ENCODE results near the gene DNAJC5G.
"Not testable (repeated sequence)": the region's sequence is repeated elsewhere in the genome, so short reads cannot be mapped to it uniquely, and the experiment has no call there.

Gene DNAJC5G

DNA sequence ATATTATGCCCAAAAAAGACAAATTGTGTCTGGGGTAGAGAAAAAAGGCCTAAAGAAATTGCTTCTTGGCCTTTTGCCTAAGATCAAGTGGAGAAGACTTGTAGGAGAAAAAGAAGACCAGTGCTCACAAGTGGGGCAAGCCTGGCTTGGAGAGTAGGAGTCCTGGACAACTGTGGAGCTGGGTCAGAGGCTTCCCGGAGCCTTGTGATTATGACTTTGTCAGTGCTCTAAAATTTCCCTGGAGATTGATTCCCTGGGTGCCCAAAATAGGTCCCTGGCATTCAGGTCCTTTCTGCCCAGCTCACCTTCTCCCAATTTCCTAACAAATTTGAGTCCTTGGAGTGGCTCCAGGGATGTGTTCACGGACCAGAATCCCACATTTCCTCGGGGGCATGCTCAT, 6.2 kb downstream of the DNAJC5G start:
- DNase-seq (ENCODE audit: low read depth in 2 of 2), result no peak

DNA sequence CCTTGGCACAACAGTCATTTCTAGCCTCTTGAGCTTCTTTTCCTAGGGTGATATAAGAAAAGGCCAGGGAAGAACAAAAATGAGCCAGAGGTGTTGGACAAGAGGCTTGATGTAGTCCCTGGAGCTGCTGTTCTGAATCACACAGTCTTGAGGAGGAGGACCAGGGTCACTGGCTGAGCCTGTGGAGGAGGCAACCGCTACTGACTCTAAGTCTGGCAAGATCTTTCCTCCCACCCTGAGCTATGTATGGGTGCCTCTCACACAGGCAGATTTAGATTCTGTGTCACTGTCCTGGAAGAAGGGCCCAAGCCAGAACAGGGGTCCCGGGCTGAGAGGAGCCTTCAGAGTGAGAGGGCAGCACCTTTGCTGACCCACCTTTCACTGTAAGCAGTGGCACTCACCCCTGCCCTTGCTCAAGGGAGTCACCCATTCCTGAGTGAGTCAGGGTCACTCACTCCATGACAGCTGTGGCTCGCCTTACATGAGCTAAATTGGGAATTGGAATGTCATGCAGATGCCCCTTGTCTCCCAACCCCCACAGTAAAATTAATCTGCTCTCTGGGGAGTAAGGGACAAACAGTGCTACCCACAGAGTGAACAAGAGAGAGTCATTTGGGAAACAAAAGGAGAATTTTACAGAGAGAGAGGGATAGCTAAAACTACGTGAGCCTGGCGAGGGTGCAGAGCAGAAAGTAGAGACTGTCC, 6.8 kb downstream of the DNAJC5G start, which contains the start of gene TRIM54:
Gene TRIM54, plus strand, starts transcription at position 575 of the 705 bp plus-strand sequence. CDS start 303 bp downstream, outside the sequence.
- DNase-seq (ENCODE audit: low read depth in 2 of 2), result no peak

DNA sequence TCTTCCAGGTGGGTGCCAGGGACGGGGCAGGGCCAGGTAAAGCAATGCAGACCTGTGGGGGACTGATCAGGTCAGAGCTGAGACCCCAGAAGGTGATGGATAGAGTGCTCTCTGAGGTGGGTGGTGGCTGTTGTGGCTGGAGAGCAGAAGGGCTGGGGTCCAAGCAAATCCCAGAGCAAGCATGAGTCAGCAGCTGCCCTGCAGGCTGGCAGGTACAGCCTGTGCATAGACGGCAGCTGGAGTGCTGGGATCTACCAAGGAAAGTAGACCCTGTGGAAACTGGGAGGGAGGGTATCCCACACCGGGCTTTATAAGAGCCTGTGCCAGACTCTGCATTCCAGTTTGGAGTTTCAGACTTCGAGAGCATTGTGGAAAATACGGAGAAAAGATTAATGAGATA, 7.7 kb downstream of the DNAJC5G start:
- no peak for DNase-seq (ENCODE audit: low read depth in 2 of 2)

DNA sequence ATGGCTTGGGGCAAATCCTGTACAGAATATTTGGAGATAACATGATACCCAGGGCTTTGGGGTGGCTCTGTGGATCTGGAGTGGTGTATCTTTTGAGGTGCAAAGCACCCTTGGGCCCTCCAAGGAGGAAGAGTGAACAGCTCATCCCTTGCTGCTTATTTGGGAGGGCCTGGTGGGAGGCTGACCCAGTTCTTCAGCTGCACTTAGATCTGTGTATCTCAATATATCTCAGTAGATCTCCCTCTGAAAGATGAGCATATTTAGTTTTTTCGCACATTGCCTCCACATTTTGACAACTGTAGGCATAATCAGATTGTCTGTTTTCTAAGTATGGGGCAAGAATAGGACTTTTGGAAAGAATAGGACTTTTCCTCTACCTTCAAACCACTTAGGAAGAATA, 9.8 kb downstream of the DNAJC5G start:
- no peak for DNase-seq (ENCODE audit: low read depth in 2 of 2)

DNA sequence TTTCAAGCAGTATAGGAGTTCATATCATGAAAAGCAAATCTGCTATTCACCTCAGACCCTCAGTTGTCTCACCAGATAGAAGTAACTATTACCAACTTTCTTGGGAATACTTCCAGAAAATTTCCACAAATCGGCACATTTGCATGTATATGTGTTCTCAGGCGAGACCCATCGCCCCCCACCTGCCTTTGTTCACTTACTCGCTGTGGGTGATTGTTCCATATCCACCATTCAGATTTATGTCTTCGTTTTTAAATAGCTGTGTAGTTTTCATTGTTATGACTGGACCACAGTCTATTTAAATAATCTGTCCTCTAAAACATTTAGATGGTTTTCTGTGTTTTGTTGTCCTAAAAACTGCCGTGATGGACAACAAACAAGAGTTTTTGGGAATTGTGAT, 10.2 kb downstream of the DNAJC5G start:
- DNase-seq (ENCODE audit: low read depth in 2 of 2), result no peak

DNA sequence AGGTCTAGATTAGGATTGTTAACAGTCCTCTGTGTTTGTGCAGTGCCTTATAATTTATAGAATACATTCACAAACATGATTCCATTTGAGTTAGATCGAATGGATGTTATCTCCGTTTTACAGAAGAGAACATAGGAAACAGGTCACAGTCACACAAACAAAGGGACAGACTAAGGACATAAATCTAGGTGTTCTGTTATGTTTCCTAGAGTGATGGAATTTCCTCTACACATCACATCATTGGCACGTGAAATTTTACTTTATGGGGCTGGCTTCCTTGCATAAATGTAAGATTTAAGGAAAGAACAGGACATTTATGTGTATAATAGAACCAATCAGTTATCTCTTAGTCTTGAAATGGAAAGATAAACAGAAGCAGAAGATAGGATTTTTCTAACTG, 13.4 kb downstream of the DNAJC5G start:
- no peak for DNase-seq (ENCODE audit: low read depth in 2 of 2)

DNA sequence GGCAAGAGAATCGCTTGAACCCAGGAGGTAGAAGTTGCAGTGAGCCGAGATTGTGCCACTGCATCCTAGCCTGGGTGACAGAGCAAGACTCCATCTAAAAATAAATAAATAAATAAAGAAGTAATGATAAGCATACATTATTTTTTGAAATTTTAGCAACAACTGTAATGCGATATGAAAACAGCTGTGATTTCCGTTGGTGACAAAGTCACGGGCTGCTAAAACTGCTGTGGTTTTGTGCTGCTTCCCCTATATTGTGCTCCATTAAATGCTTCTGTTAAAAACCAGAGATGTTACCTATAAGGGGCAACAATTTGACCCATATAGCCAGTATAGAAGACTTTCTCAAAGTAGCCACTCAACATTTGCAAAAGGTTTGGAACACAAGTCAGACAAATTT, 15.3 kb downstream of the DNAJC5G start:
- no peak for DNase-seq (ENCODE audit: low read depth in 2 of 2)

DNA sequence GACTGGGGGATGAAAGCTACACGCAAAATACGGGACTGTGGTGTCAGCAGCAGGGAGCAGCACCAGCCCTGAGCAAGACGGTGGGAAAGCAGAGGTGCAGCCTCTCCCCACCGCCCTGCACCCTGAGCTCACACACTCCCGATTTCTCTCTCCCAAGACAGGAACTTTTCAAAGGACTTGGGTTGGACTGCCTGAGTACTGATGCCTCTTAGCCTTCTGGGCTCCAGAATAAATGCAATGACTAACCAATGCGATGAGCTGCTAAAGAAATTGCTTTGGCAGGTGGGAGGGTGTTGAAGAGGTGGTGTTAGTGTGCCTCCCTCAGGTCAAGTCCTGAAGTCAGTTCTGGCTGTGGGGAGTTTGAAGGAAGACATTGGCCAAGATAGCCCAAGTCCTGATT, 16.6 kb downstream of the DNAJC5G start:
- no peak for DNase-seq (ENCODE audit: low read depth in 2 of 2)

DNA sequence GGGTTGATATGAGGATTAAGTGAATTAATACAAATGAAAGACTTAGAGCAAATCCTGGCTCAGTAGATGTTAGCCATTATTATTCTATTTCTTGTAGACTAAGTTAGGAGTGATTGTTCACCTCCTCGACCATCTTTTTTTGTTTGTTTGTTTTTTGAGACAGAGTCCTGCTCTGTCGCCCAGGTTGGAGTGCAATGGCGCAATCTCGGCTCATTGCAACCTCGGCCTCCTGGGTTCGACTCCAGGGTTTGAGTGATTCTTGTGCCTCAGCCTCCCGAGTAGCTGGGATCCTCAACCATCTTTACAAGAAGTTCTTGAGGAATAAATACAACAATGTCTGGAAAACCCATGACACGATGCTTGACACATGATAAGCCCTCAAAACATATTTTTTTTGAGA, 19.7 kb downstream of the DNAJC5G start:
- DNase-seq (ENCODE audit: low read depth in 2 of 2), result no peak

DNA sequence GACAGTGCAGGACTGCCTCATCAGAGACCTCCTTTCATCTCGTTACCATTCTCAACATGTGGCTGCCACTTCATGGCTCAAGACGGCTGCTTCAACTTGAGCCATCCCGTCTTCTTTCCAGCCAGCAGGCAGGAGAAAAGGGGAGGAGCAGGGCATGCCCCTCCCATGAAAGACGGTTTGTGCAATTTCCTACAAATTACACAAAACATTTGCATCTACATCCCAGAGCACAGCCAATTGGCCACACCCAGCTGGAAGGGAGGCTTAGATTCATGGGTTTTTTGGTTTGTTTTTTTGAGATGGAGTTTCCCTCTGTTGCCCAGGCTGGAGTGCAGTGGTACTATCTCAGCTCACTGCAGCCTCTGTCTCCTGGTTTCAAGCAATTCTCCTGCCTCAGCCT, 21.2 kb downstream of the DNAJC5G start:
- DNase-seq (ENCODE audit: low read depth in 2 of 2), result no peak

DNA sequence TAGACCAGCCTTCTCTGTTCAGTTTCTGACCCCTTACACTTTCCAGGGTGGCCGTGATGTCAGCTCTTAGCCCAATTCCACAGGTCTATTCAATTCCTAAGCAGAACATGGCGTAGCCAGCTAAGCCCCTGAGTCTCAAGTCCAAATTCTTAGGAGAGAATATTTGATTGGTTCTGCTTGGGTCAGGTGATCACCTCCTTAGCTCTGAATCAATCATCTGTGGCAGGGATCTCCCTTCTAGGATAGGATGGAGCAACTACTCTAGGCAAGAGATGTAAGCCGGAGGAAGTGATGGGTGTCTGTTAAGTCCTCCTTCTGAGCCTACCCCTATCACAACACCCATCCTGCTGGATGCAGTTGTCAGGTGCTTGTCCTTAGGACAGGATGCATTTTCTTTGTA, 22.0 kb downstream of the DNAJC5G start:
- DNase-seq (ENCODE audit: low read depth in 2 of 2), result no peak

DNA sequence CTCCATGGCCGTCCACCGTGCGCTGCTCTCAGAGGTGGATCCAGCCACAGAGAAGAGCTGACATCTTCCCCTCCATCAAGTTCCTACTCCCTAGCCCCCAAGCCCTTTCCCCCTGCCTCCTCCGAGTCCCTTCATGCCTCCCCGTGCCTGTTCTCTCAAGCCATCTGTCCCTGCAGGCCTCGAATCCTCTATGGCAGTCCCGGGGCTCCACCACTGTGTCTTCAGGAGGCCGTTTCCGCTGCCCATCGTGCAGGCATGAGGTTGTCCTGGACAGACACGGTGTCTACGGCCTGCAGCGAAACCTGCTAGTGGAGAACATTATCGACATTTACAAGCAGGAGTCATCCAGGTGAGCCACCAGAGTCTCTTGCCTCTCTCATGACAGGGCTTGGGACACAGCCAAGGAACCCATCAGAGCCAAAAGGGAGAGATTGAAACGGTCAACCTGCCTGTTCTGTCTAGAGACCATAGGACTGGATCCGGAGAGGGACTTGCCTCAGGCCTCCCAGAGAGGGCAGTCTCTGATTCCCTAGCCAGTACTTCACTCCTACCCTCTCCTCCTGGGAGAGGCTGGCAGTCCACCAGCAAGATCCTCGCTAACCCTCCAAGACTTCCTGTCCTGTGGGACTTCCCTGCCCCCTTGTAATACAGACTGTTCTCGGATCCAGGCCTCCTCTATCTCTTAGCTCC, 23.3 kb downstream of the DNAJC5G start:
- no peak for DNase-seq (ENCODE audit: low read depth in 2 of 2)

DNA sequence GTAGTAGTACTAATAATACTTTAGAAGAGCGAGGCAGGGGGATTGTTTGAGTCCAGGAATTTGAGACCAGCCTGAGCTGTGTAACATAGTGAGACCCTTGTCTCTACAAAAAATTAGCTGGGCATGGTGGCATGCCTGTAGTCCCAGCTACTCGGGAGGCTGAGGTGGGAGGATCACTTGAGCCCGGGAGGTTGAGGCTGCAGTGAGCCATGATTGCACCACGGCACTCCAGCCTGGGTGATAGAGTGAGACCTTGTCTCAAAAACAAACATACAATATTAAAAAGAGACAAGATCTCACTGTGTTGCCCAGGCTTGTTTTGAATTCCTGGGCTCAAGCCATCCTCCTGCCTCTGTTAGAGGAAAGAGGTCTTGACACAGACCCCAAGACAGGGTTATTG, 25.4 kb downstream of the DNAJC5G start:
- DNase-seq (ENCODE audit: low read depth in 2 of 2), result not testable (repeated sequence)

DNA sequence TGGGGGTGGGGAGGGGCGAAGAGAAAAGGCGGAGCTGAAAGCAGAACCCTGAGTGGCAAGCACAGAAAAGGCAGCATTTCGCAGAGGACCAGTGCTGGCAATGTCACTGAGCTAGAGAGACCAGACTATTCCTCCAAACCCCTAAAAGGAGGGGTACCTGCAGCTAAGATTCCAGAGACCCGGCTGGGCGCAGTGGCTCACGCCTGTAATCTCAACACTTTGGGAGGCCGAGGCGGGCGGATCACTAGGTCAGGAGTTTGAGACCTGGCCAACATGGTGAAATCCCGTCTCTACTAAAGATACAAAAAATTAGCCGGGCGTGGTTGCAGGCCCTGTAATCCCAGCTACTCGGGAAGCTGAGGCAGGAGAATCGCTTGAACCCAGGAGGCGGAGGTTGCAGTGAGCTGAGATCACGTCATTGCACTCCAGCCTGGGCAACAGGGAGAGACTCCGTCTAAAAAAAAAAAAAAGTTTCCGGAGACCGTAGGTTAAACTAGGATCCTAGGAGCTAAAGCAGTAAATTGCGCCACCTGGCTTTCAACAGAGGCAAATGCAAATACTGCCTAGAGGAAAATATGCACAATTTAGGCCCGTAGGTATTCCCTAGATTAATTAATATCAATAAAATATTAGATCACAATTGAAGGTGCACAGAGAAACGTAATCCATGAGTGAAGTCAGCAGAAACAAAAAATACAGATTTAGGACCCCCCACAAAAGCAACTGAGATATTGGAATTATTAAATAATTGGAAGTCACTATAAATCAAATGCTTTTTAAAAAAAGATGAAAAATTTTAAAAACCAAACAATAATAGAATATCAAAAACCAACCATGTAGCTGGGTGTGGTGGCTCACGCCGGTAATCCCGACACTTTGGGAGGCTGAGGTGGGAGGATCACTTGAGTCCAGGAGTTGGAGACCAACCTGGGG, 28.1 kb downstream of the DNAJC5G start:
- DNase-seq (ENCODE audit: low read depth in 2 of 2), result no peak

DNA sequence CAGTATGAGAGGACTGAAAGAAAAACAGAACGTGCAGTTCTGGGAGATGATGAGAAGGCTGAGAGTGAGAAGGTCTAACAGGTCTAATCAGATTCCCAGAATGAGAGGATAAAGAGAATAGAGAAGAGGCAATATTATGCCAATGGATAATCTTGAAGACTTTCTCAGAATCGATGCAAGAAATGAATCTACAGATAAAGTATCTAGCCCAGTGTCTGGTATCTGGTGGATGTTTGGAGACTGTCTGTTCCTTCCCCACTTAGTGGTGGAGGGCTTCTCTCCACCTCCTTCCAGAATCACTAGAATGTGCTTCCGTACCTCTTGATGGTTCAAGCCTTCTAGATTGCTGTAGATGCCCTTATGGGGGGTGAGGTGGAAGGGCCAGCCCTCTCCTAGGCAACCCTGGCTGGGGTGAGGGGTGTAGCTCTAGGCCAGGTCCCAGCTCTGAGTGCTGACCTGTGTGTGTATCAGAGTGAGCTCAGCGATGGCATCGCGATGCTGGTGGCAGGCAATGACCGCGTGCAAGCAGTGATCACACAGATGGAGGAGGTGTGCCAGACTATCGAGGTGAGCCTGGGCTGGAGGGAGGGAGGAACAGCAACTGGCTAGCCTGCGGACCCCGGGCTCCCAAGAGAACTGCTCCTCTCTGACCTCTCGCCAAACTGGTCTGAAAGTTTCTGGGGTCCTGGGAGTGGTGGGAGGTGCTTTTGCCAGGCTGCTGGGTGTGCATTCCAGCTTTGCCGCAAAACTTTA, 29.4 kb downstream of the DNAJC5G start:
- no peak for DNase-seq (ENCODE audit: low read depth in 2 of 2)

DNA sequence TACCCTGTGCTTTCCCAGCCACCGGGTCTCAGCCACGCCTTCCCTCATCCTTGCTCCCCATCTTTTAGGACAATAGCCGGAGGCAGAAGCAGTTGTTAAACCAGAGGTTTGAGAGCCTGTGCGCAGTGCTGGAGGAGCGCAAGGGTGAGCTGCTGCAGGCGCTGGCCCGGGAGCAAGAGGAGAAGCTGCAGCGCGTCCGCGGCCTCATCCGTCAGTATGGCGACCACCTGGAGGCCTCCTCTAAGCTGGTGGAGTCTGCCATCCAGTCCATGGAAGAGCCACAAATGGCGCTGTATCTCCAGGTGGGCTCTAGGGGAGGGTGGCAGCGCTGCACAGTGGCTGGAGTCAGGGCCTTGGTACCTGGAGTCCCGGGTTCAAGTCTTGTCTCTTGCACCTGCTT, 30.3 kb downstream of the DNAJC5G start:
- no peak for DNase-seq (ENCODE audit: low read depth in 2 of 2)

DNA sequence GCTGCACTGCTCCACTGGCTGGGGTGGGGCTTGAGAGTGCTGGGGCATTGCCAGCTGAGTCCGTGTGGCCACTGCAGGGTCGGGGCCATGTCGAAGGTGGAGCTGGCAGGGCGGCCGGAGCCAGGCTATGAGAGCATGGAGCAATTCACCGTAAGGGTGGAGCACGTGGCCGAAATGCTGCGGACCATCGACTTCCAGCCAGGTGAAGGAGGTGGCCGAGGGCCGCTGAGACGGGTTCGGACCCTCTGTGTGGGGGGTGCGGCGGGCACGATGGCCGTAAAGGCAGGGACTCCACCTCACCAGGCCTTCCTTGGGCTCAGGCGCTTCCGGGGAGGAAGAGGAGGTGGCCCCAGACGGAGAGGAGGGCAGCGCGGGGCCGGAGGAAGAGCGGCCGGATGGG, 30.9 kb downstream of the DNAJC5G start:
- no peak for DNase-seq (ENCODE audit: low read depth in 2 of 2)

DNA sequence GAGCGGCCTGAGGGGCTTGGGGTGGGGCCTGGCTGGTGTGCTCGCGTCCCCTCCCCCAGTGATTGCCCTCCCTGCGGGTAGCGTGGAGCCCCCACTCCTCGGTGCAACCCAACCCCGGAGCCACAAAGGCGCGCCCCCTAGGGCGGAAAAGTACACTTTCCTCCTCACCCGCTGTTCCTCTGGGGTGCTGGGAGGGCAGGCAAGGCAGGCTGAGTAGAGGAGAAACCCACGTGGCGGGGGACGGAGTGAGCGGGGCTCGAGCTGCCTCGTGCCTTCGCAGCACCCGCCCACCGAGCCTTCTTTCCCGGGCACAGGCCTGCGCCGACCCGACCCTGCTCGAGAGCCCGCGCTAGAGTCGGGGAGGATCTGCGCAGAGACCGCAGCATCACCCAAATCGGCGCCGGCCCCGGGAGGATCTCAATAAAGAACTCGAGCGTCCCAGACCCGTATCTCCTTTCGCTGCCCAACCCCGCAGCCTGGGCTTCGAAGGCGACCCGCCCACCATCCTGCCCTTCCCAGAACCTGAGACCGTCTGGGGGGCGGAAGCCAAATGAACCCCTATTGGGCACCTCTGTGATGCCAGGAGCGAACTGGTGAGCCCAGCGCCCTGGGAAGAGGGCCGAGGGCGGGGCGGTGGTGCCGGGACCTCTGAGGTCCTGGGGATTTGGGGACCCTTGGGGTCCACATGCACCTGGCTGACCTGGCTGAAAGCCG, 31.5 kb downstream of the DNAJC5G start:
- no peak for DNase-seq (ENCODE audit: low read depth in 2 of 2)

DNA sequence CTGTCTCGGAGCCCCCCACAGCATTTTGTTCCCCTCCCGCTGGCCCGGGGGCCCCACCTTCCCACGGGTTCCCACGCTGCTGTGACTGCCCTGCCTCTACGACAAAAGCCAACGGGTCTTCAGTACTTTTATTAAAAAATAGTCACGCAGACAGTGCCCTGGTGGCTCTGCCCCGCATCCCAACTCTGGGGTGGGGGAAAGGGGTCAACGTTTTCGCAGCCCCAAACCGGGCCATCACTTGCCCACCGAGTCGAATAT, 32.0 kb downstream of the DNAJC5G start:
- no peak for DNase-seq (ENCODE audit: low read depth in 2 of 2)

DNA sequence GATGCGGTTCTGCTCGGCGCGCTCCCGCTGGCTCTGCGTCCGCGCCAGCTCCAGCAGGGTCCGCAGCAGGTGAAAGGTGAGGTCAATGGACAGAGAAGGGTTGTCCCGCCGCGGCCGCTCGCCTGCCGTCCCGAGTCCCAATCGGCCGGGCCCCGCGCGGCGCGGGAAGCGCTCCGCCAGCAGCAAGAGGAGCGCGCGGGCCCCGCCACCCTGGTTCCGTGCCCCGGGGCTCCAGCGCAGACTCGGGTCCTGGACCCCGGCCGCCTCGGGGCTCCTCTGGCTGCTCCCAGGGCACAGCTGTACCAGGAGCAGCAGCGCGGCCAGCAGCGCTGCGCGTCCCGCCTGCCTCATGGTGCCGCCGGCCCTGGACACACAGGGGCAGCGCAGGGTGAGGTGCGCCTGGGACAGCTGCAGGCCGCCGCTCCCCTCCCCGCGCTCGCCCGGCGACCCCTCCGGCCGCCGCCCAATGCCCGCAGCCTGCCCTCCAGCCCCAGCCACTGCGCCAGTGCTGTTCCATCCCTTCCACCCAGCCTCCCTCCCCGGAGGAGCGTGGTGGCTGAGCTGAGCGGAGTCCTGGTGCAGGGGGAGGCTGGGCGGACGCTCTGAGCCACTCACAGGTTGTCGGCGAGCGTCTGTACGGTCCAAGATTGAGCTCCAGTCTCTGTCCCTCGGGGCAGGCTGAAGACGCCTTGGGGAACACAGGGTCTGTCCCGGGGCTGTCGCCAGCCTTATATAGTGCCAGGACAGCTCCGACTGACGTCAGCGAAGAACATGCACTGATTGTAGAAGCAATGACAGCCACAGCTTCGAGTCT, 32.5 kb downstream of the DNAJC5G start:
- no peak for DNase-seq (ENCODE audit: low read depth in 2 of 2)
